ENCODE data around the gene ASB18. TPM values are rescaled to one million over a fixed set of nuclear protein-coding genes. Genes with fewer than 3 reads are reported as not detected.

The ASB18 gene
- total RNA-seq, 4 donors from 2014 or later = not detected

GRCh38 chr2:236298924-236299475, 34.8 kb upstream of the ASB18 start:
- 84% methylated on average over 9 to 11 of the region's 11 CpGs for WGBS, 2 donors
- DNase-seq (ENCODE audit: low spot score in 2 of 2) = peak in 1 of 2 donors; percentile 34

DNA sequence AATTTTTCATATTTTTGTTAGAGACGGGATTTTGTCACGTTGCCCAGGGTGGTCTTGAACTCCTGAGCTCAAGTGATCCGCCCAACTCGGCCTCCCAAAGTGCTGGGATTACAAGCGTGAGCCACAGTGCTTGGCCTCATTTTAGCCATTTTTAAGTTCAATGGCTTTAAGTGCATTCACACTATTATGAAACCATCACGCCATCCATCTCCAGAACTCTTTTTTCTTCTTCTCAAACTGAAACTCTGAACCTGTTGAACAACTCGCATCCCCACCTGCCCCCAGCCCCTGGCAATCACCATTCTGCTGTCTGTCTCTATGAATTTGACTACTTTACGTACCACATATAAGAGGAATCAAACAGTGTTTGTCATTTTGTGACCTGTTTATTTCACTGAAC, 31.3 kb upstream of the ASB18 start:
- H3K4me3 ChIP-seq (ENCODE audit: low read depth, poor library complexity, severe bottlenecking) = no peak overlapping the region
- TF ChIP-seq CTCF (IDR thresholded peaks at IDR 0.05) = no peak
- no peak for TF ChIP-seq POLR2A (IDR thresholded peaks at IDR 0.05)
- intact Hi-C loops (cut with DNase I; ENCODE audit: low total_unique reads) = no loop called here
- DNase-seq (ENCODE audit: low spot score in 2 of 2) = peak in 1 of 2 donors; percentile 62
- 73 to 76% methylated on average over 8 of the region's 8 CpGs for WGBS, 2 donors

More at GRCh38 chr2:236298924-236299475, 34.8 kb upstream of the ASB18 start:
- H3K4me3 ChIP-seq (ENCODE audit: low read depth, poor library complexity, severe bottlenecking) = no peak overlapping the region
- TF ChIP-seq POLR2A (IDR thresholded peaks at IDR 0.05) (no peak), CTCF (IDR thresholded peaks at IDR 0.05) (no peak)
- intact Hi-C loops (cut with DNase I; ENCODE audit: low total_unique reads) = no loop called here

DNA sequence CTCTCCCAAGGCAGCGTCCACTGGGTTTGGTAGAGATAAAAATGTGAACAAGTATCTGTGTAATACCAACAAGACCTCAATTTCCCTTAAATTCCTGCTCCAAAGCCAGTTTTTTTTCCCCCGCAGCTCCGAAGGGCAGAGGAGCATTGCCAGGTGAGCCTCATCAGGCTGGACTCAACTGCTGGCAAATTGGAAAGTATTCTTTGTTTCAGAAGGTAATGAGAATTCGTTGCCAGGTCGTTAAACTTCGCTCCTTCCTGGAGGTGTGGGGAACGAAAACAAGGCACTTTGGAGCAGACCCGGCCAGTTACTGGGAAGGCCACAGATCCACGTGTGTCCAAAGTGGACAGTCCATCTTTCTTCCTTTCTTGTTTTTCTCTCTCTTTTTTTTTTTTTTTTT, 30.4 kb upstream of the ASB18 start:
- intact Hi-C loops (cut with DNase I; ENCODE audit: low total_unique reads) = no loop called here
- no peak for TF ChIP-seq POLR2A (IDR thresholded peaks at IDR 0.05)
- no peak for TF ChIP-seq CTCF (IDR thresholded peaks at IDR 0.05)
- peak in 1 of 2 donors; percentile 40 for DNase-seq (ENCODE audit: low spot score in 2 of 2)
- WGBS, 2 donors = 74 to 75% methylated on average over 9 of the region's 9 CpGs
- no peak overlapping the region for H3K4me3 ChIP-seq (ENCODE audit: low read depth, poor library complexity, severe bottlenecking)

DNA sequence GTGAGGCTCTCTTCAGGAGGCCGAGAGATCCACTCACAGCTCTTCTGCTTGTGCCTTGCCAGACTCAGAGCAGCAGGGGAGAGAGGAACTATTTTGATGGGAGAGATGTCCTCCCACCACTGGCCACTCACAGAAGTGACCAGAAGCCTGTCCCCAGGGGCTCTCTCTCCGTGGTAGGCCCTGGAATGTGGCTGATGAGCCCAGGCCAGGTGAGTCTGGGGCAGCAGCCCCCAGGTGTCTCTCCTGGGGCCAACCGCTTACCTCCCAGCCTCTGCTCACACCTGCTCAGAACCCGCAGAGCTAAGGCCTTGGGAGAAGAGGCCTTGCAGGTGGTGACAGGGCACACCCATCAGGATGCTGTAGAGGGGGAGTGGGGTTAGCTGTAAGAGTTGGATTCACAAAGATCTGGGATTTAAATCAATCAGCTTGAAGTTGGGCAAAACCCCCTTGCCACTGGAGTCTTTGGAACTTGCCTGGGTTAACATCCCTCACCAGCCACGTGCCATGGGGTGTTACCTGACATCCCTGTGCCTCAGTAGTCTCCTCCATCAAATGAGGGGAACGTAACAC, 29.1 kb upstream of the ASB18 start:
- no peak for TF ChIP-seq POLR2A (IDR thresholded peaks at IDR 0.05)
- TF ChIP-seq CTCF (IDR thresholded peaks at IDR 0.05) = no peak
- intact Hi-C loops (cut with DNase I; ENCODE audit: low total_unique reads) = no loop called here
- no peak overlapping the region for H3K4me3 ChIP-seq (ENCODE audit: low read depth, poor library complexity, severe bottlenecking)
- WGBS, 2 donors = 71 to 79% methylated on average over 6 of the region's 6 CpGs
- DNase-seq (ENCODE audit: low spot score in 2 of 2) = peak in 1 of 2 donors; percentile 72

- DNase-seq (ENCODE audit: low spot score in 2 of 2) = peak in 1 of 2 donors; percentile 15
- H3K4me3 ChIP-seq (ENCODE audit: low read depth, poor library complexity, severe bottlenecking) = no peak overlapping the region
- no peak for TF ChIP-seq POLR2A (IDR thresholded peaks at IDR 0.05)
- TF ChIP-seq CTCF (IDR thresholded peaks at IDR 0.05) = no peak
- intact Hi-C loops (cut with DNase I; ENCODE audit: low total_unique reads) = no loop called here
- WGBS, 2 donors = 83 to 86% methylated on average over 3 of the region's 3 CpGs
These were observed 27.7 kb upstream of the ASB18 start for GRCh38 chr2:236291911-236292310.

DNA sequence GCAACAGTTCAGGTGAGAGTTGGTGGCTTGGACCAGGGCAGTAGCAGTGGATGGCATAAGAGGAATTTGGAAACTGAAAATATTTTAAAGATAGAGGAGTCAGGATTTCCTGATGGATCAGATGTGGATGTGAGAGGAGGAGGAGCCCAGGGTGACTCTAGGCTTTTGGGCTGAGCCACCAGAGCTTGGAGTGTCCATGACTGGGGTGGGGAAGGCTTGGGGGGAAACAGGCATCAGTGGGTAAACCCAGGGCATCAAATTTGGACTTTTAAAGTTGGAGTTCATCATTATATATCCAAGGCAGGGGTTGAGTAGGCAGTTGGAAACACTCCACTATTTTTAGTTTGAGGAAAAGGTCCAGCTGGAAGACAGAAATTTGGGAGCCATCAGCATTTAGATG, 27.3 kb upstream of the ASB18 start:
- H3K4me3 ChIP-seq (ENCODE audit: low read depth, poor library complexity, severe bottlenecking) = no peak overlapping the region
- intact Hi-C loops (cut with DNase I; ENCODE audit: low total_unique reads) = no loop called here
- peak in 1 of 2 donors; percentile 12 for DNase-seq (ENCODE audit: low spot score in 2 of 2)
- TF ChIP-seq CTCF (IDR thresholded peaks at IDR 0.05) (no peak), POLR2A (IDR thresholded peaks at IDR 0.05) (no peak)
